Colon (tissue), 2 donors: ENCODE results near the gene ACYP1.

Source experiments
- FAIRE-seq: peaks from 2 replicates; lab custom pipeline; 2012; peaks lifted over from hg19 to GRCh38; lab: Jason Lieb, UNC
- donor health status: control.
- donor health status: control.

Gene ACYP1

GRCh38 chr14:75040507-75040906 is 23.3 kb downstream of the ACYP1 start:
- no peak for FAIRE-seq

- no peak for FAIRE-seq
Observed at GRCh38 chr14:75032939-75033338, 30.9 kb downstream of the ACYP1 start.

GRCh38 chr14:75030147-75030546 is 33.7 kb downstream of the ACYP1 start:
- no peak for FAIRE-seq

GRCh38 chr14:75025876-75026275 is 37.9 kb downstream of the ACYP1 start:
- FAIRE-seq, result no peak

GRCh38 chr14:75025082-75025481 is 38.7 kb downstream of the ACYP1 start:
- no peak for FAIRE-seq

GRCh38 chr14:75023108-75023507 is 40.7 kb downstream of the ACYP1 start:
- FAIRE-seq, result no peak

GRCh38 chr14:75022655-75023054 is 41.2 kb downstream of the ACYP1 start:
- FAIRE-seq, result no peak

GRCh38 chr14:75018694-75019093 is 45.1 kb downstream of the ACYP1 start:
- no peak for FAIRE-seq

GRCh38 chr14:75016815-75017214 is 47.0 kb downstream of the ACYP1 start:
- FAIRE-seq, result no peak

- no peak for FAIRE-seq
Observed at GRCh38 chr14:75015496-75015895, 48.3 kb downstream of the ACYP1 start.

GRCh38 chr14:75013290-75013689 is 50.5 kb downstream of the ACYP1 start:
- FAIRE-seq, result no peak

- no peak for FAIRE-seq
Observed at GRCh38 chr14:75011356-75011994, 52.3 kb downstream of the ACYP1 start.

- FAIRE-seq, result no peak
Observed at GRCh38 chr14:75010472-75011093, 53.2 kb downstream of the ACYP1 start.

GRCh38 chr14:75009176-75009575 is 54.6 kb downstream of the ACYP1 start:
- no peak for FAIRE-seq

- no peak for FAIRE-seq
Observed at GRCh38 chr14:75005357-75005756, 58.5 kb downstream of the ACYP1 start.

- no peak for FAIRE-seq
Observed at GRCh38 chr14:75003250-75004027, 60.4 kb downstream of the ACYP1 start.
